ENCODE results near the gene CLK4. TPM values are rescaled to one million over a fixed set of nuclear protein-coding genes. Genes with fewer than 3 reads are reported as not detected.

Gene CLK4
- total RNA-seq, 3 donors from 2014 or later (not counting 1 experiment from before 2014, with no cell fraction given), result 71.2 to 81.8 (median 78.0) TPM

DNA sequence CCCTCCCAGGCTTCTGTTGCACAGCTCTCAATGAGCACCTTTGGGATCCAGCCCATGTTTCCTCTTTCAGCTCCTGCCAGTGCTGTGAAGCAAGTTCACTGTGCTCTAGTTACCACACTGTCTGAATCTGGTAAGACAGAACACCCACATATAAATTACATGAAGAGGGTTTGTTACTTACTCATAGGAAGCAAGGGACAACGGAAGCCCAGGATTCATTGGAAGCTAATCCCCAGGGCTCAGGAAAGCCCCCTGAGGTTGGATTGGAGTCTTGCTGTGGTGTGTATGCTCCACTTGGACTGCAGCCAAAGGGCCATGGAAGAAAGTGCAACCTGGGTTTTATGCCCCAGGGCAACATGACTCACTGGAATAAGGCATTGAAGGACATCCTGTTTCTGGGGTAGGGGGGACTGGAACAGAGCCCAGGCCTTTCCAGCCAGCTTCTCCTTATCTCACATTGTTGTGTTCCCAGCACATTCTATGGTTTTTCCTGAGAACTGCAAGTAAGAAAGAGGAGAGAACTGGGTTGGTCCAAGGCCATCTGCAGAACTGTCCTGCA is 15.6 kb upstream of the CLK4 start:
- H3K27me3 Mint-ChIP-seq (ENCODE audit: low read depth in 2 of 2), result peaks cover 4 to 9% of the 10 kb centered on the region in 2 donors
- H3K4me1 Mint-ChIP-seq, result peaks cover 0 to 10% of the 10 kb centered on the region in 2 donors

DNA sequence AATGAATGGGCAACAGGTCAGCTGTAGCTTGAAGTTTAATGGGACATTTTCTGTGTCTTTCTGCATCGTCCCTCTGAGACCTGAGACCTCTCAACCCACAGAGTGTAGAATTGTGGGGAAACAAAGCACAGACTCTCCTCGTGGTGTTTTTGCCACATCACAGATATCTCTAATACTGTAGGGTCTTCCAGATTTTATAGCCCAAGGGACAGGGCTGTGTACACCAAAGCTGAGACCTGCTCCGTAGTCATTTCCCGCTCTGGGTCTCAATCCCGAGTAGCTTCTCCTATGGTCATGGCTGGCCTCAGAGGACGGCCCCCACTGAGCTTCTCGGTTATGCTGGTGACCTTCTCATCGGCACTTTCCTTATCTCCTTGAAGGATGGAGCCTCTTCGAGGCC is 14.9 kb upstream of the CLK4 start:
- H3K27me3 ChIP-seq (ENCODE audit: control insufficient read depth, insufficient read depth, low read length), result no peaks in the 10 kb centered on the region
- ATAC-seq (no peak), DNase-seq (no peak)
- intact Hi-C loops (cut with micrococcal nuclease), result no loop called here
- no peak overlapping the region for H3K4me3 ChIP-seq (ENCODE audit: low read length)
- H3K9me3 ChIP-seq (ENCODE audit: control insufficient read depth, insufficient read depth, low read length), result no peaks in the 10 kb centered on the region
- Mint-ChIP-seq H3K9me3 (no peaks in the 10 kb centered on the region), H3K27me3 (ENCODE audit: low read depth in 2 of 2) (peaks cover 4 to 9% of the 10 kb centered on the region in 2 donors), H3K27ac (no peak overlapping the region), H3K36me3 (no peaks in the 10 kb centered on the region), H3K4me1 (peaks cover 0 to 10% of the 10 kb centered on the region in 2 donors), H3K4me3 (no peak overlapping the region)
- TF ChIP-seq, protein P1, sequence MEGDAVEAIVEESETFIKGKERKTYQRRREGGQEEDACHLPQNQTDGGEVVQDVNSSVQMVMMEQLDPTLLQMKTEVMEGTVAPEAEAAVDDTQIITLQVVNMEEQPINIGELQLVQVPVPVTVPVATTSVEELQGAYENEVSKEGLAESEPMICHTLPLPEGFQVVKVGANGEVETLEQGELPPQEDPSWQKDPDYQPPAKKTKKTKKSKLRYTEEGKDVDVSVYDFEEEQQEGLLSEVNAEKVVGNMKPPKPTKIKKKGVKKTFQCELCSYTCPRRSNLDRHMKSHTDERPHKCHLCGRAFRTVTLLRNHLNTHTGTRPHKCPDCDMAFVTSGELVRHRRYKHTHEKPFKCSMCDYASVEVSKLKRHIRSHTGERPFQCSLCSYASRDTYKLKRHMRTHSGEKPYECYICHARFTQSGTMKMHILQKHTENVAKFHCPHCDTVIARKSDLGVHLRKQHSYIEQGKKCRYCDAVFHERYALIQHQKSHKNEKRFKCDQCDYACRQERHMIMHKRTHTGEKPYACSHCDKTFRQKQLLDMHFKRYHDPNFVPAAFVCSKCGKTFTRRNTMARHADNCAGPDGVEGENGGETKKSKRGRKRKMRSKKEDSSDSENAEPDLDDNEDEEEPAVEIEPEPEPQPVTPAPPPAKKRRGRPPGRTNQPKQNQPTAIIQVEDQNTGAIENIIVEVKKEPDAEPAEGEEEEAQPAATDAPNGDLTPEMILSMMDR (IDR thresholded peaks at IDR 0.05), result no peak
- H3K4me1 ChIP-seq (ENCODE audit: control insufficient read depth, insufficient read depth, low read length), result no peaks in the 10 kb centered on the region
- H3K27ac ChIP-seq (ENCODE audit: low read length), result no peak overlapping the region
- 73% methylated on average over 9 of the region's 9 CpGs for WGBS (ENCODE audit: insufficient coverage)
- no peaks in the 10 kb centered on the region for H3K36me3 ChIP-seq (ENCODE audit: control insufficient read depth, insufficient read depth, low read length)

More for the DNA sequence above, 15.6 kb upstream of the CLK4 start:
- ATAC-seq (no peak), DNase-seq (no peak)
- H3K27ac ChIP-seq (ENCODE audit: low read length), result no peak overlapping the region
- no peaks in the 10 kb centered on the region for H3K27me3 ChIP-seq (ENCODE audit: control insufficient read depth, insufficient read depth, low read length)
- no peaks in the 10 kb centered on the region for H3K36me3 Mint-ChIP-seq
- no peaks in the 10 kb centered on the region for H3K36me3 ChIP-seq (ENCODE audit: control insufficient read depth, insufficient read depth, low read length)
- no peak overlapping the region for H3K4me3 Mint-ChIP-seq
- no peak overlapping the region for H3K4me3 ChIP-seq (ENCODE audit: low read length)
- whole genome bisulfite sequencing (ENCODE audit: insufficient coverage), result 93% methylated on average over 1 of the region's 1 CpG
- TF ChIP-seq, protein P1 (IDR thresholded peaks at IDR 0.05), result no peak
- no peak overlapping the region for H3K27ac Mint-ChIP-seq
- no peaks in the 10 kb centered on the region for H3K9me3 Mint-ChIP-seq
- intact Hi-C loops (cut with micrococcal nuclease), result no loop called here
- H3K4me1 ChIP-seq (ENCODE audit: control insufficient read depth, insufficient read depth, low read length), result no peaks in the 10 kb centered on the region
- H3K9me3 ChIP-seq (ENCODE audit: control insufficient read depth, insufficient read depth, low read length), result no peaks in the 10 kb centered on the region

DNA sequence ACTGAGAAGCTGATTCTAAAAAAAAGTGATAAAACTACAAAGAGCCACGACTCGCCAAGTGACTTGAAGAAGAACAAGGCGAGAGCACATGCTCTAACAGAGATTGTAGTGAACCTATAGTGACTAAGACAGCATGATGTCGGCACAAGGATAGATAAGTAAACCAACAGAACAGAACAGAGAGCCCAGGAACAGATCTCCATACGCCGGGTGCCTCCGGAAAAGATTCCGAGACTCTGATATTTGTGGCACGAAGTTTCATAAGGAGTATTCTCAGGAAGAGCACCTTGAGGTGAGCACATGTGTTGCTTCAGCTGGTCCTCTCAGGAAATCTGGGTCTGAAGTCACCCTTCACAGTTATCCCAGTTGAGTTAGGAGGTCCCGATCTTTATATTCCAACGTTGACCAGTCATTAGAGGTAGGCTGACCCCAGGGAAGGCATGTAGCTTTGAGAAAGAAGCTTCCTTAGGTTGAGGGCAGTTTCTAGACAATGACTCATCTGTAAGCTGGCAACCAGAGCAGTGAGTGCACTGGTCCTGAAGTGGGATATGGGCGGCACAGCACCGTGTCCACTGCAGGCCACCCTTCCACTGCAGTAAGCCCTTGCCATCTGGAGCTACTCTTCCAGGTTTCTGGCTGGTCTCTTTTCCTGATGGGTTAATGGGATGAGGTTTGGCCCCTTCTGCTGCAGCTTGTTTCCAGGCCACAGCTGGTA is 13.6 kb upstream of the CLK4 start:
- H3K4me3 Mint-ChIP-seq, result no peak overlapping the region
- no peaks in the 10 kb centered on the region for H3K9me3 Mint-ChIP-seq

More for the DNA sequence above, 13.6 kb upstream of the CLK4 start:
- H3K27me3 ChIP-seq (ENCODE audit: control insufficient read depth, insufficient read depth, low read length), result no peaks in the 10 kb centered on the region
- Mint-ChIP-seq H3K4me1 (peaks cover 0 to 10% of the 10 kb centered on the region in 2 donors), H3K27ac (no peak overlapping the region), H3K27me3 (ENCODE audit: low read depth in 2 of 2) (peaks cover 4 to 18% of the 10 kb centered on the region in 2 donors), H3K36me3 (no peaks in the 10 kb centered on the region)
- no peaks in the 10 kb centered on the region for H3K4me1 ChIP-seq (ENCODE audit: control insufficient read depth, insufficient read depth, low read length)
- H3K36me3 ChIP-seq (ENCODE audit: control insufficient read depth, insufficient read depth, low read length), result no peaks in the 10 kb centered on the region
- ATAC-seq, result no peak
- H3K27ac ChIP-seq (ENCODE audit: low read length), result no peak overlapping the region
- 88% methylated on average over 13 of the region's 13 CpGs for WGBS (ENCODE audit: insufficient coverage)
- TF ChIP-seq, protein P1 (IDR thresholded peaks at IDR 0.05), result no peak
- no peak for DNase-seq
- H3K4me3 ChIP-seq (ENCODE audit: low read length), result no peak overlapping the region
- intact Hi-C loops (cut with micrococcal nuclease), result no loop called here
- H3K9me3 ChIP-seq (ENCODE audit: control insufficient read depth, insufficient read depth, low read length), result no peaks in the 10 kb centered on the region

Data from natural killer cell (primary cell).